ENCODE results near the gene KLF3.

DNA sequence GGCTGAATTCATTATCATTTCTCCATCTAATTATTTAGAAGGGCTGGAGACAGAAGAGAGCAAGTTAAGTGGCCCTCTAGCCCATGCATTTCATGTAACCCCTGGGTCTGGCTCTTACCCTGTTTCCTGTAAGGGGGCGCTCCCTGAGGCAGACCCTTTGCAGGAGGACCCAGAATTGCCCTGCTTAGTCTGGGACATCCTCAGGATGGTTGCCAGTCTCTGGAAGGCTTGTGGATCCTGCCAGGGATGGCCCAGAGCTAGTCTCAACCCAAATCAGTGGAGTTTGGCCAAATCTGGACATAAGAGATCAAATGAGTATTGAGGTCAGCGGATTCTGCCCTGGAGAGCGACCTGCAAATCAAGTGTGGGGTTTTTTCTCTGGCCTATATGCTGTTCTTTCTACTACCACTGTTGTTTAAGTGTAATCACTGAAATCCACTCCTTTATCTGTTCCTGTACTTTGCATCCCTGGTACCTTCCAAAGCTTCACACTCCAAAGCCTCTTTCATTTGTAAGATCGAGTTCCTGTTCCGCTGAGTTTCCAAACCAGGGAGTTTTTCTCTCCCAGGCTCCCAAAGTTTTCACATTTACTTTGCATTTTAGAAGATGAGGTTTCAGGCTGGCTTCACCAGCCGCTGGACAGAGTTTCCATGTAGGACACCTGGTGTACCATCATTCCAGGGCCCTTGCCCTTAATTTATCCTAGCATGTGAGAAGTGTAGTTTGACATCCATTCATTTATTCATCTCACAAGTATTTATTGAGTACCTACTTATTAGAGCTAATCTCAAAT, 6.3 kb downstream of the KLF3 start:
- no peak for TF ChIP-seq EZH2 (IDR thresholded peaks at IDR 0.05; ENCODE audit: insufficient read depth, poor library complexity, severe bottlenecking)
- TF ChIP-seq EZH2phosphoT487 (IDR thresholded peaks at IDR 0.05; ENCODE audit: insufficient read depth, low read depth): no peak
